HEK293 (cell line): ENCODE measurements around the gene MALRD1.

Experiments
- CTCF ChIA-PET: fragments of 350-600 bp; formaldehyde crosslinking; extraction: SDS; loops from one replicate; lab custom pipeline; 2021; ENCODE audit warnings: antibody characterized with exemption; lab: Yijun Ruan, JAX
- POLR2A ChIA-PET: fragments of 300-600 bp; formaldehyde crosslinking; extraction: SDS; loops from one replicate; lab custom pipeline; 2020; ENCODE audit warnings: antibody characterized with exemption, inconsistent platforms; lab: Yijun Ruan, JAX
- H3K27ac ChIP-seq: fragments of 200-500 bp; sonication (Bioruptor generic); 2 replicates; pipeline ENCODE4 v1.5.1; 2014; ENCODE audit warnings: low read depth, low read length, control low read depth, inconsistent platforms; ENCODE audit errors: extremely low read depth
- H3K36me3 ChIP-seq, 2 experiments: fragments of 200-500 bp in 1 of 2; sonication (Bioruptor generic) in 1 of 2; 1 replicate in 1 of 2; 2 replicates in 1 of 2; pipeline ENCODE4 v1.5.1; 2014 to 2017; ENCODE audit warnings: inconsistent platforms in 2 of 2, low read length in 2 of 2; ENCODE audit not compliant: control insufficient read depth in 2 of 2, insufficient read depth in 1 of 2
- H3K4me1 ChIP-seq: fragments of 200-500 bp; sonication (Bioruptor generic); 2 replicates; pipeline ENCODE4 v1.5.1; 2014; ENCODE audit warnings: mild to moderate bottlenecking, low read length, inconsistent platforms; ENCODE audit not compliant: control insufficient read depth, insufficient read depth
- H3K4me3 ChIP-seq: 2 replicates; pipeline ENCODE4 v1.5.1; 2011; ENCODE audit warnings: low read depth, mild to moderate bottlenecking, control low read depth, low read length, moderate library complexity
- H3K9me3 ChIP-seq: fragments of 200-500 bp; sonication (Bioruptor generic); 2 replicates; pipeline ENCODE4 v1.5.1; 2014; ENCODE audit warnings: low read depth, low read length, inconsistent platforms; ENCODE audit not compliant: control insufficient read depth, insufficient read depth
- INSM2 ChIP-seq: fragments of 450-650 bp; formaldehyde crosslinking; IDR thresholded peaks from 2 replicates; pipeline ENCODE4 v1.5.1; 2016; ENCODE audit warnings: missing biosample characterization, missing genetic modification characterization
- REST ChIP-seq: fragments of 450-650 bp; formaldehyde crosslinking; IDR thresholded peaks from 2 replicates; pipeline ENCODE4 v1.5.1; 2016; ENCODE audit warnings: missing biosample characterization, missing genetic modification characterization
- SP7 ChIP-seq: fragments of 450-650 bp; formaldehyde crosslinking; IDR thresholded peaks from 2 replicates; pipeline ENCODE4 v1.5.1; 2016; ENCODE audit warnings: missing biosample characterization, missing genetic modification characterization
- ZBTB11 ChIP-seq: fragments of 450-650 bp; formaldehyde crosslinking; conservative IDR thresholded peaks from 2 replicates; pipeline ENCODE4 v1.5.1; 2016; ENCODE audit warnings: low read depth, missing biosample characterization, missing genetic modification characterization
- ZBTB49 ChIP-seq: fragments of 450-650 bp; formaldehyde crosslinking; IDR thresholded peaks from 2 replicates; pipeline ENCODE4 v1.5.1; 2016; ENCODE audit warnings: missing biosample characterization, missing genetic modification characterization, low read depth
- ZBTB8A ChIP-seq: fragments of 450-650 bp; formaldehyde crosslinking; IDR thresholded peaks from 2 replicates; pipeline ENCODE4 v1.5.1; 2016; ENCODE audit warnings: missing biosample characterization, missing genetic modification characterization
- ZFP3 ChIP-seq: fragments of 450-650 bp; formaldehyde crosslinking; IDR thresholded peaks from 2 replicates; pipeline ENCODE4 v1.5.1; 2016; ENCODE audit warnings: low read depth, missing biosample characterization, missing genetic modification characterization
- ZFP41 ChIP-seq: fragments of 450-650 bp; formaldehyde crosslinking; IDR thresholded peaks from 2 replicates; pipeline ENCODE4 v1.5.1; 2016; ENCODE audit warnings: missing biosample characterization, missing genetic modification characterization, borderline replicate concordance
- ZIC2 ChIP-seq: fragments of 450-650 bp; formaldehyde crosslinking; IDR thresholded peaks from 2 replicates; pipeline ENCODE4 v1.5.1; 2016; ENCODE audit warnings: missing biosample characterization, missing genetic modification characterization
- ZNF132 ChIP-seq: fragments of 450-650 bp; formaldehyde crosslinking; IDR thresholded peaks from 2 replicates; pipeline ENCODE4 v1.5.1; 2017; ENCODE audit warnings: missing biosample characterization, missing genetic modification characterization, borderline replicate concordance
- ZNF140 ChIP-seq: fragments of 450-650 bp; formaldehyde crosslinking; IDR thresholded peaks from 2 replicates; pipeline ENCODE4 v1.5.1; 2016; ENCODE audit warnings: missing biosample characterization, missing genetic modification characterization
- ZNF16 ChIP-seq: fragments of 450-650 bp; formaldehyde crosslinking; IDR thresholded peaks from 2 replicates; pipeline ENCODE4 v1.5.1; 2016; ENCODE audit warnings: low read depth, missing biosample characterization, missing genetic modification characterization
- ZNF2 ChIP-seq: fragments of 450-650 bp; formaldehyde crosslinking; IDR thresholded peaks from 2 replicates; pipeline ENCODE4 v1.5.1; 2016; ENCODE audit warnings: missing biosample characterization, missing genetic modification characterization
- ZNF280D ChIP-seq: fragments of 450-650 bp; formaldehyde crosslinking; IDR thresholded peaks from 2 replicates; pipeline ENCODE4 v1.5.1; 2016; ENCODE audit warnings: missing biosample characterization, missing genetic modification characterization
- ZNF335 ChIP-seq: fragments of 450-650 bp; formaldehyde crosslinking; conservative IDR thresholded peaks from 2 replicates; pipeline ENCODE4 v1.5.1; 2016; ENCODE audit warnings: missing biosample characterization, missing genetic modification characterization
- ZNF48 ChIP-seq: fragments of 450-650 bp; formaldehyde crosslinking; IDR thresholded peaks from 2 replicates; pipeline ENCODE4 v1.5.1; 2016; ENCODE audit warnings: missing biosample characterization, missing genetic modification characterization
- ZNF654 ChIP-seq: fragments of 450-650 bp; formaldehyde crosslinking; IDR thresholded peaks from 2 replicates; pipeline ENCODE4 v1.5.1; 2016; ENCODE audit warnings: low read depth, missing biosample characterization, missing genetic modification characterization
- ZNF692 ChIP-seq: fragments of 450-650 bp; formaldehyde crosslinking; IDR thresholded peaks from 2 replicates; pipeline ENCODE4 v1.5.1; 2016; ENCODE audit warnings: missing biosample characterization, missing genetic modification characterization
- ZNF777 ChIP-seq: fragments of 450-650 bp; formaldehyde crosslinking; IDR thresholded peaks from 2 replicates; pipeline ENCODE4 v1.5.1; 2017; ENCODE audit warnings: missing biosample characterization, missing genetic modification characterization, borderline replicate concordance
- ZSCAN23 ChIP-seq: fragments of 450-650 bp; formaldehyde crosslinking; IDR thresholded peaks from 2 replicates; pipeline ENCODE4 v1.5.1; 2016; ENCODE audit warnings: missing biosample characterization, missing genetic modification characterization

Gene MALRD1

GRCh38 chr10:19054289-19054835 lies 5.8 kb downstream of the MALRD1 start:
- H3K9me3 ChIP-seq = no peaks in the 10 kb centered on the region
- CTCF ChIA-PET = no interaction called here
- no peaks in the 10 kb centered on the region for H3K4me1 ChIP-seq
- no peak overlapping the region for H3K4me3 ChIP-seq
- no peak for TF ChIP-seq ZNF335
- no peak for TF ChIP-seq ZNF132 (tag by site-specific recombination)
- TF ChIP-seq ZBTB8A = no peak
- no peak for TF ChIP-seq ZNF140 (tag by site-specific recombination)
- TF ChIP-seq ZFP3 = no peak
- no peak for TF ChIP-seq ZNF16 (tag by site-specific recombination)
- no peak for TF ChIP-seq ZBTB49 (tag by site-specific recombination)
- TF ChIP-seq ZSCAN23 (tag by site-specific recombination) = no peak
- TF ChIP-seq INSM2 (tag by site-specific recombination) = no peak
- no peak for TF ChIP-seq ZNF692 (tag by site-specific recombination)
- TF ChIP-seq ZNF48 (tag by site-specific recombination) = no peak
- TF ChIP-seq ZNF280D = no peak
- POLR2A ChIA-PET = no interaction called here
- H3K27ac ChIP-seq = no peak overlapping the region
- no peaks in the 10 kb centered on the region for H3K36me3 ChIP-seq

- no peaks in the 10 kb centered on the region for H3K4me1 ChIP-seq
- ChIA-PET POLR2A (no interaction called here), CTCF (no interaction called here)
- H3K4me3 ChIP-seq = no peak overlapping the region
- no peak overlapping the region for H3K27ac ChIP-seq
- no peaks in the 10 kb centered on the region for H3K9me3 ChIP-seq
- H3K36me3 ChIP-seq = no peaks in the 10 kb centered on the region
- TF ChIP-seq ZBTB11 (no peak), ZNF2 (tag by site-specific recombination) (no peak), SP7 (no peak), REST (tag by site-specific recombination) (no peak), ZFP41 (no peak), ZNF777 (tag by site-specific recombination) (no peak), ZIC2 (no peak), ZNF654 (tag by site-specific recombination) (no peak), ZNF335 (no peak)
Observed at GRCh38 chr10:19058046-19058445, 9.4 kb downstream of the MALRD1 start.
